SK-N-SH (cell line): ENCODE measurements around the gene NFAT5.

Experiments used
- CTCF ChIP-seq: fragments of 200-600 bp; sonication (generic); IDR thresholded peaks from 2 replicates; pipeline ENCODE4 v1.6.1; 2017; ENCODE audit warnings: antibody characterized with exemption, mild to moderate bottlenecking, moderate library complexity
- EP300 ChIP-seq, 2 experiments: IDR thresholded peaks; 2 replicates each; pipeline versions ENCODE4 v1.4.0 to v1.6.1; 2012; ENCODE audit warnings: borderline replicate concordance in 1 of 2, low read depth in 1 of 2, low read length in 1 of 2
- EZH2phosphoT487 ChIP-seq: fragments of 200-600 bp; sonication (generic); IDR thresholded peaks from 2 replicates; pipeline ENCODE4 v1.6.1; 2017; ENCODE audit warnings: low read depth, mixed run types, mild to moderate bottlenecking, antibody characterized with exemption, moderate library complexity, borderline replicate concordance
- RCOR1 ChIP-seq: fragments of 150-350 bp; IDR thresholded peaks from 2 replicates; pipeline ENCODE4 v1.6.1; 2017; ENCODE audit warnings: antibody characterized with exemption, low read length
- SIN3A ChIP-seq: IDR thresholded peaks from 2 replicates; pipeline ENCODE4 v1.6.1; 2012; ENCODE audit warnings: low read depth, mild to moderate bottlenecking, low read length, moderate library complexity, borderline replicate concordance
- SMC3 ChIP-seq: IDR thresholded peaks from 2 replicates; pipeline ENCODE4 v1.6.1; 2012; ENCODE audit warnings: low read depth, low read length, improper control_type of control experiment
- YY1 ChIP-seq: IDR thresholded peaks from 2 replicates; pipeline ENCODE4 v1.4.0; 2012; ENCODE audit warnings: low read depth, mild to moderate bottlenecking
- TF ChIP-seq, protein P1 (sequence below): IDR thresholded peaks from 2 replicates; pipeline ENCODE4 v1.4.0; 2012; ENCODE audit warnings: low read depth, borderline replicate concordance

GRCh38 chr16:69522732-69523404 lies 42.9 kb upstream of the NFAT5 start:
- TF ChIP-seq CTCF, result no peak
- no peak for TF ChIP-seq EP300 (IDR thresholded peaks at IDR 0.05; ENCODE audit: borderline replicate concordance in 1 of 2, low read depth in 1 of 2, low read length in 1 of 2)
- TF ChIP-seq, protein P1, sequence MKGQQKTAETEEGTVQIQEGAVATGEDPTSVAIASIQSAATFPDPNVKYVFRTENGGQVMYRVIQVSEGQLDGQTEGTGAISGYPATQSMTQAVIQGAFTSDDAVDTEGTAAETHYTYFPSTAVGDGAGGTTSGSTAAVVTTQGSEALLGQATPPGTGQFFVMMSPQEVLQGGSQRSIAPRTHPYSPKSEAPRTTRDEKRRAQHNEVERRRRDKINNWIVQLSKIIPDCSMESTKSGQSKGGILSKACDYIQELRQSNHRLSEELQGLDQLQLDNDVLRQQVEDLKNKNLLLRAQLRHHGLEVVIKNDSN, result peak; percentile 78
- peak; percentile 60; the same call in 1 of the 2 replicates for TF ChIP-seq YY1
- TF ChIP-seq SMC3, result no peak
- TF ChIP-seq SIN3A, result no peak
- no peak for TF ChIP-seq RCOR1
- no peak for TF ChIP-seq EZH2phosphoT487
